WTC11 (cell line): ENCODE data around the gene GNG10. TPM values are rescaled to one million over a fixed set of nuclear protein-coding genes. Genes with fewer than 3 reads are reported as not detected.

ENCODE experiments used
- ATAC-seq: fragments of 200-7000 bp; cut with Tn5 transposase; 2 replicates; pipeline ENCODE4 v1.10.0; 2021; ENCODE audit warnings: mild to moderate bottlenecking, moderate library complexity
- CTCF ChIA-PET: fragments of 300-600 bp; sonication (Branson Sonifier 250); formaldehyde crosslinking; loops from one replicate; lab custom pipeline; 2021; ENCODE audit warnings: antibody characterized with exemption; lab: Charles Lee
- POLR2A ChIA-PET: fragments of 350-600 bp; sonication (Branson Sonifier 250); formaldehyde crosslinking; loops from one replicate; lab custom pipeline; 2021; ENCODE audit warnings: antibody characterized with exemption; lab: Charles Lee
- DNase-seq: peaks from one replicate; pipeline ENCODE4 v3.0.0; 2021; ENCODE audit warnings: low spot score
- H3K27ac Mint-ChIP-seq: 2 replicates; pipeline ENCODE4 v1.8.0; 2021; ENCODE audit warnings: mixed read lengths
- H3K27me3 Mint-ChIP-seq: 2 replicates; pipeline ENCODE4 v1.8.0; 2021; ENCODE audit warnings: low read depth, mild to moderate bottlenecking, moderate library complexity, mixed read lengths
- H3K36me3 Mint-ChIP-seq: 2 replicates; pipeline ENCODE4 v1.8.0; 2021; ENCODE audit warnings: mixed read lengths
- H3K4me1 Mint-ChIP-seq: 2 replicates; pipeline ENCODE4 v1.8.0; 2022; ENCODE audit warnings: mixed read lengths
- H3K4me3 Mint-ChIP-seq: 2 replicates; pipeline ENCODE4 v1.8.0; 2021; ENCODE audit warnings: mild to moderate bottlenecking, moderate library complexity, mixed read lengths
- H3K9me3 Mint-ChIP-seq: 2 replicates; pipeline ENCODE4 v1.8.0; 2021; ENCODE audit warnings: mixed read lengths
- ATF1 ChIP-seq: sonication (generic); formaldehyde crosslinking; IDR thresholded peaks from 2 replicates; pipeline ENCODE4 v1.8.1; 2023; ENCODE audit warnings: mild to moderate bottlenecking, moderate library complexity, missing genetic modification reagents
- EMX1 ChIP-seq: fragments of 250-450 bp; sonication (Bioruptor Pico); IDR thresholded peaks from 2 replicates; pipeline ENCODE4 v1.8.0; 2021; ENCODE audit warnings: mild to moderate bottlenecking
- FOXP4 ChIP-seq: sonication (generic); formaldehyde crosslinking; IDR thresholded peaks from 2 replicates; pipeline ENCODE4 v1.8.0; 2022; ENCODE audit warnings: mild to moderate bottlenecking, missing genetic modification reagents
- JAZF1 ChIP-seq: fragments of 250-450 bp; sonication (Bioruptor Pico); IDR thresholded peaks from 2 replicates; pipeline ENCODE4 v1.9.0; 2021; ENCODE audit warnings: moderate library complexity, mild to moderate bottlenecking, inconsistent platforms
- NFYB ChIP-seq: sonication (generic); formaldehyde crosslinking; conservative IDR thresholded peaks from 2 replicates; pipeline ENCODE4 v1.8.0; 2022; ENCODE audit warnings: low read depth, missing genetic modification reagents
- NR3C1 ChIP-seq: sonication (generic); formaldehyde crosslinking; conservative IDR thresholded peaks from 2 replicates; pipeline ENCODE4 v1.8.1; 2023; ENCODE audit warnings: low read depth, mild to moderate bottlenecking, missing genetic modification reagents
- PRDM15 ChIP-seq: sonication (generic); formaldehyde crosslinking; IDR thresholded peaks from 2 replicates; pipeline ENCODE4 v1.8.0; 2022; ENCODE audit warnings: missing genetic modification reagents
- SMAD3 ChIP-seq: sonication (generic); formaldehyde crosslinking; IDR thresholded peaks from 2 replicates; pipeline ENCODE4 v1.8.0; 2022; ENCODE audit warnings: missing genetic modification reagents, mild to moderate bottlenecking, borderline replicate concordance
- SMAD4 ChIP-seq: sonication (generic); formaldehyde crosslinking; IDR thresholded peaks from 2 replicates; pipeline ENCODE4 v1.8.0; 2022; ENCODE audit warnings: mild to moderate bottlenecking, missing genetic modification reagents
- STAT6 ChIP-seq: sonication (generic); formaldehyde crosslinking; conservative IDR thresholded peaks from 2 replicates; pipeline ENCODE4 v1.8.1; 2023; ENCODE audit warnings: mild to moderate bottlenecking, low read depth, missing genetic modification reagents, moderate library complexity
- TEAD1 ChIP-seq: sonication (generic); formaldehyde crosslinking; IDR thresholded peaks from 2 replicates; pipeline ENCODE4 v1.8.0; 2022; ENCODE audit warnings: mild to moderate bottlenecking, missing genetic modification reagents
- USF2 ChIP-seq: sonication (generic); formaldehyde crosslinking; IDR thresholded peaks from 2 replicates; pipeline ENCODE4 v1.8.1; 2023; ENCODE audit warnings: mild to moderate bottlenecking, missing genetic modification reagents, moderate library complexity
- ZBTB21 ChIP-seq: sonication (generic); formaldehyde crosslinking; IDR thresholded peaks from 2 replicates; pipeline ENCODE4 v1.8.1; 2023; ENCODE audit warnings: mild to moderate bottlenecking, missing genetic modification reagents, borderline replicate concordance
- ZBTB43 ChIP-seq: sonication (generic); formaldehyde crosslinking; IDR thresholded peaks from 2 replicates; pipeline ENCODE4 v1.8.1; 2023; ENCODE audit warnings: mild to moderate bottlenecking, missing genetic modification reagents
- ZNF512 ChIP-seq: sonication (generic); formaldehyde crosslinking; IDR thresholded peaks from 2 replicates; pipeline ENCODE4 v1.8.1; 2022; ENCODE audit warnings: missing genetic modification reagents, borderline replicate concordance
- total RNA-seq: library from RNA; stranded (reverse); gene quantifications from 3 replicates; pipeline ENCODE4 v1.2.3, GENCODE V29; 2021

The GNG10 gene
- total RNA-seq, 1 experiment from 2014 or later: 17.2 TPM

- no peak for TF ChIP-seq ZNF512 (CRISPR knock-in tag)
- TF ChIP-seq NR3C1 (CRISPR knock-in tag): no peak
- peak; percentile 31; the same call in 1 of the 2 replicates for TF ChIP-seq FOXP4 (CRISPR knock-in tag)
- TF ChIP-seq ZBTB21 (CRISPR knock-in tag): no peak
- TF ChIP-seq SMAD4 (CRISPR knock-in tag): no peak
- no peak for TF ChIP-seq STAT6
- TF ChIP-seq JAZF1 (CRISPR knock-in tag): no peak
- TF ChIP-seq PRDM15: no peak
- TF ChIP-seq USF2: 0 out of 2 replicates have a peak, but pooled peaks have one; percentile 16
- TF ChIP-seq EMX1: no peak
These were observed at the start of gene GNG10 (continued) for GRCh38 chr9:111661150-111661801.

- CTCF ChIA-PET: interaction anchor here (1.2 to 1.9 kb wide), 2 partner anchors 8 to 13 kb away, joined by 4 to 5 read pairs; no protein-coding TSS in a partner anchor
- H3K27ac Mint-ChIP-seq: no peak overlapping the region
- POLR2A ChIA-PET: no interaction called here
- 0 out of 2 replicates have a peak, but pooled peaks cover 2% of the 10 kb centered on the region for H3K36me3 Mint-ChIP-seq
- ATAC-seq: no peak
- H3K4me1 Mint-ChIP-seq: peaks cover 8% of the 10 kb centered on the region
- no peaks in the 10 kb centered on the region for H3K27me3 Mint-ChIP-seq
- no peak for DNase-seq
- no peak overlapping the region for H3K4me3 Mint-ChIP-seq
- peaks cover 4% of the 10 kb centered on the region; the same call in 1 of the 2 replicates for H3K9me3 Mint-ChIP-seq
- TF ChIP-seq STAT6 (no peak), NFYB (CRISPR knock-in tag) (no peak), TEAD1 (CRISPR knock-in tag) (no peak), SMAD3 (CRISPR knock-in tag) (no peak), ATF1 (CRISPR knock-in tag) (no peak), ZBTB43 (CRISPR knock-in tag) (no peak)
These were observed 47.9 kb upstream of the GNG10 start for GRCh38 chr9:111613436-111614040.
